ENCODE results near the gene KCNH1. TPM values are rescaled to one million over a fixed set of nuclear protein-coding genes. Genes with fewer than 3 reads are reported as not detected.

KCNH1 gene
- total and polyA plus RNA-seq, 2 of the 4 experiments (the other 2 are of a cell fraction), result 0.27 to 0.54 TPM

DNA sequence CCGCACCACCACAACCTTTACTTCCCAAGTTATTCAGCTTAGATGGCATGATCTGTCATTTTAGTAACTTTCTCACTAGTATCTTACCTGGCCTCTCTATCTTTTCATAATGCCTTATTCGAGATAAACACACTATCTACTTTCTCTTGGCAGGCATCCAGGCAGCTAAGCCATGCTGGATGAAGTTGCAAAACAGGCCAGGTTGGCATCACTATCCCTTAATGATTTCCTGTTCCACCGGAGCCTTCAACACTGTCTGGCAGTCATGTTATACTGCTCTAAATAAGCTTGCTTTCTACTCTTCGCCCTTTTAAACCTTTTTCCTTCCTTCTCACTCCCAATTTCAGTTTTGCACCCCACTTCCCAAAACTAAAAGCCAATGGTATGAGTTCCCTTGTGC is 12.0 kb upstream of the KCNH1 start:
- no peak overlapping the region for H2BK20ac ChIP-seq (ENCODE audit: low read depth, low read length)
- TF ChIP-seq, protein P1, sequence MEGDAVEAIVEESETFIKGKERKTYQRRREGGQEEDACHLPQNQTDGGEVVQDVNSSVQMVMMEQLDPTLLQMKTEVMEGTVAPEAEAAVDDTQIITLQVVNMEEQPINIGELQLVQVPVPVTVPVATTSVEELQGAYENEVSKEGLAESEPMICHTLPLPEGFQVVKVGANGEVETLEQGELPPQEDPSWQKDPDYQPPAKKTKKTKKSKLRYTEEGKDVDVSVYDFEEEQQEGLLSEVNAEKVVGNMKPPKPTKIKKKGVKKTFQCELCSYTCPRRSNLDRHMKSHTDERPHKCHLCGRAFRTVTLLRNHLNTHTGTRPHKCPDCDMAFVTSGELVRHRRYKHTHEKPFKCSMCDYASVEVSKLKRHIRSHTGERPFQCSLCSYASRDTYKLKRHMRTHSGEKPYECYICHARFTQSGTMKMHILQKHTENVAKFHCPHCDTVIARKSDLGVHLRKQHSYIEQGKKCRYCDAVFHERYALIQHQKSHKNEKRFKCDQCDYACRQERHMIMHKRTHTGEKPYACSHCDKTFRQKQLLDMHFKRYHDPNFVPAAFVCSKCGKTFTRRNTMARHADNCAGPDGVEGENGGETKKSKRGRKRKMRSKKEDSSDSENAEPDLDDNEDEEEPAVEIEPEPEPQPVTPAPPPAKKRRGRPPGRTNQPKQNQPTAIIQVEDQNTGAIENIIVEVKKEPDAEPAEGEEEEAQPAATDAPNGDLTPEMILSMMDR (conservative IDR thresholded peaks at IDR 0.05; ENCODE audit: low read depth, low read length), result no peak
- TF ChIP-seq CEBPB (IDR thresholded peaks at IDR 0.05; ENCODE audit: low read depth, low read length), result no peak
- TF ChIP-seq POLR2A (IDR thresholded peaks at IDR 0.05; ENCODE audit: low read depth, low read length), result no peak
- no peak overlapping the region for H2BK5ac ChIP-seq (ENCODE audit: low read depth, low read length, poor library complexity, severe bottlenecking)
- H4K5ac ChIP-seq (ENCODE audit: low read depth, low read length), result no peak overlapping the region
- no peaks in the 10 kb centered on the region for H3K79me1 ChIP-seq (ENCODE audit: low read depth in 1 of 2, low read length in 2 of 2)
- H3K4ac ChIP-seq (ENCODE audit: low read depth, low read length), result no peak overlapping the region
- BruUV-seq (replicated peaks), result no TSS peak
- 0 out of 2 replicates have a peak, but pooled peaks cover 2% of the 10 kb centered on the region for H3K9me3 ChIP-seq (ENCODE audit: control insufficient read depth, insufficient read depth, low read length)
- ChIA-PET POLR2A (ENCODE audit: unreplicated experiment) (interaction anchor here (0.5 kb wide), 1 partner anchor 13 kb away, joined by 3 read pairs; no protein-coding TSS in a partner anchor), CTCF (no interaction called here)
- H2BK120ac ChIP-seq (ENCODE audit: low read depth, low read length), result no peak overlapping the region
- no peak for ATAC-seq (ENCODE audit: low read depth)
- no peak overlapping the region for H3K23ac ChIP-seq (ENCODE audit: low read depth, low read length)
- no peaks in the 10 kb centered on the region for H3K4me1 ChIP-seq (ENCODE audit: control insufficient read depth, insufficient read depth, low read length)
- H3K9ac ChIP-seq (ENCODE audit: low read depth, low read length), result no peak overlapping the region
- no peak overlapping the region for H3K18ac ChIP-seq (ENCODE audit: low read depth, low read length)
- no peak overlapping the region for H2AFZ ChIP-seq (replicated peaks; ENCODE audit: low read length, poor library complexity)
- H3K9me1 ChIP-seq (ENCODE audit: insufficient read depth, low read length), result no peaks in the 10 kb centered on the region
- 36% methylated on average over 4 of the region's 4 CpGs; no CpG with 5 or more reads in 1 of the 2 experiments for WGBS, 2 experiments (ENCODE audit: extremely low coverage in 2 of 2, insufficient read length in 1 of 2)
- no peak overlapping the region for H2AK5ac ChIP-seq (ENCODE audit: low read depth, low read length)
- no peak overlapping the region for H2AK9ac ChIP-seq (replicated peaks; ENCODE audit: low read depth, low read length, poor library complexity)
- no peaks in the 10 kb centered on the region for H3K36me3 ChIP-seq (ENCODE audit: control insufficient read depth, insufficient read depth, low read length)
- H3K14ac ChIP-seq (replicated peaks; ENCODE audit: low read depth, low read length), result no peak overlapping the region
- H3K27me3 ChIP-seq (ENCODE audit: control insufficient read depth, insufficient read depth, low read length), result no peaks in the 10 kb centered on the region
- intact Hi-C loops (cut with micrococcal nuclease) (no loop called here), in situ Hi-C loops (cut with MboI; ENCODE audit: low sequenced_read_pairs) (no loop called here), dilution Hi-C loops (cut with HindIII; ENCODE audit: low sequenced_read_pairs, unreplicated experiment) (no loop called here)
- no peak overlapping the region for H3K56ac ChIP-seq (ENCODE audit: extremely low read depth, insufficient read depth, low read length)
- H2BK15ac ChIP-seq (ENCODE audit: low read depth, low read length), result no peak overlapping the region
- no peak for DNase-seq
- no peak overlapping the region for H3K27ac ChIP-seq (ENCODE audit: insufficient read depth, low read length)
- no peak overlapping the region for H3K4me2 ChIP-seq (ENCODE audit: low read depth, low read length)
- H4K20me1 ChIP-seq (ENCODE audit: insufficient read depth, low read length), result no peaks in the 10 kb centered on the region
- H3K4me3 ChIP-seq (ENCODE audit: insufficient read depth, low read depth, low read length), result no peak overlapping the region
- no peak overlapping the region for H4K91ac ChIP-seq (ENCODE audit: insufficient read depth, low read depth, low read length)
- no peak overlapping the region for H4K8ac ChIP-seq (ENCODE audit: low read depth in 2 of 2, low read length in 2 of 2)
